Measurements from ENCODE around the gene GPC3. TPM values are rescaled to one million over a fixed set of nuclear protein-coding genes. Genes with fewer than 3 reads are reported as not detected.
"Not testable (repeated sequence)": the region's sequence is repeated elsewhere in the genome, so short reads cannot be mapped to it uniquely, and the experiment has no call there.

GPC3 gene
- total and polyA plus RNA-seq, 4 experiments from 2014 or later: 0.20 to 2.4 (median 0.22) TPM; not detected in 1

DNA sequence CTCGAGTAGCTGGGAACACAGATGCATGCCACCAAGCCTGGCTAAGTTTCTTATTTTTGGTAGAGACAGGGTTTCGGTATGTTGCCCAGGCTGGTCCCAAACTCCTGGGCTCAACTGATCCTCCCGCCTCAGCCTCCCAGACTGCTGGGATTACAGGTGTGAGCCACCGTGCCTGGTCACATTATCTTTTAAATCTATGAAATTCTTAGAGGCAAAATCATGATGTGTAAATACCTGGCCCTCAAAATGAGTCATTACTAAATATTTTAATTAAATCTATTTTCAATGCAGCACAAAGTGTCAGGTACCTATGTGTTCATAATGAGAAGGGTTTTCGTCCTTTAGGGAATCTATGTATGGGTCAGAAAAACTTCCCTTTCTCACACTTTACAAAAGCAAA lies 347.6 kb downstream of the GPC3 start:
- H3K9me3 Mint-ChIP-seq: no peaks in the 10 kb centered on the region
- no peaks in the 10 kb centered on the region for H3K27me3 ChIP-seq (ENCODE audit: insufficient read depth, low read length)
- no peaks in the 10 kb centered on the region for H3K4me1 Mint-ChIP-seq
- intact Hi-C loops (cut with micrococcal nuclease): no loop called here
- no peaks in the 10 kb centered on the region for H3K4me1 ChIP-seq (ENCODE audit: insufficient read depth, low read length)
- no peak overlapping the region for H3K27ac Mint-ChIP-seq
- H3K27me3 Mint-ChIP-seq: peaks cover 2% of the 10 kb centered on the region in 2 donors
- no peak overlapping the region for H3K27ac ChIP-seq (ENCODE audit: low read depth, low read length)
- no peaks in the 10 kb centered on the region for H3K36me3 ChIP-seq (ENCODE audit: insufficient read depth, low read length)
- H3K4me3 ChIP-seq (ENCODE audit: low read length in 2 of 2): no peak overlapping the region
- CTCF ChIA-PET (ENCODE audit: partially characterized antibody): no interaction called here
- no peaks in the 10 kb centered on the region for H3K36me3 Mint-ChIP-seq
- no peaks in the 10 kb centered on the region for H3K9me3 ChIP-seq (ENCODE audit: control insufficient read depth in 1 of 2, low read length in 2 of 2)
- H3K4me3 Mint-ChIP-seq: no peak overlapping the region
- DNase-seq: no peak
- POLR2A ChIA-PET (ENCODE audit: partially characterized antibody): no interaction called here

- Mint-ChIP-seq H3K9me3 (no peaks in the 10 kb centered on the region), H3K4me1 (no peaks in the 10 kb centered on the region), H3K27me3 (peaks cover 0 to 2% of the 10 kb centered on the region in 2 donors), H3K36me3 (no peaks in the 10 kb centered on the region), H3K27ac (no peak overlapping the region), H3K4me3 (no peak overlapping the region)
- H3K27ac ChIP-seq (ENCODE audit: low read depth, low read length): no peak overlapping the region
- no peaks in the 10 kb centered on the region for H3K4me1 ChIP-seq (ENCODE audit: insufficient read depth, low read length)
- no peaks in the 10 kb centered on the region for H3K9me3 ChIP-seq (ENCODE audit: control insufficient read depth in 1 of 2, low read length in 2 of 2)
- no peak overlapping the region for H3K4me3 ChIP-seq (ENCODE audit: low read length in 2 of 2)
- intact Hi-C loops (cut with micrococcal nuclease): no loop called here
- CTCF ChIA-PET (ENCODE audit: partially characterized antibody): no interaction called here
- H3K36me3 ChIP-seq (ENCODE audit: insufficient read depth, low read length): no peaks in the 10 kb centered on the region
- POLR2A ChIA-PET (ENCODE audit: partially characterized antibody): no interaction called here
- no peaks in the 10 kb centered on the region for H3K27me3 ChIP-seq (ENCODE audit: insufficient read depth, low read length)
- DNase-seq: no peak
Measured at GRCh38 chrX:133636009-133636408, 349.4 kb downstream of the GPC3 start.

GRCh38 chrX:133634416-133634815 lies 351.0 kb downstream of the GPC3 start:
- Histone ChIP-seq H3K4me1 (ENCODE audit: insufficient read depth, low read length) (no peaks in the 10 kb centered on the region), H3K4me3 (ENCODE audit: low read length in 2 of 2) (no peak overlapping the region), H3K9me3 (ENCODE audit: control insufficient read depth in 1 of 2, low read length in 2 of 2) (no peaks in the 10 kb centered on the region), H3K36me3 (ENCODE audit: insufficient read depth, low read length) (no peaks in the 10 kb centered on the region), H3K27me3 (ENCODE audit: insufficient read depth, low read length) (no peaks in the 10 kb centered on the region), H3K27ac (ENCODE audit: low read depth, low read length) (no peak overlapping the region)
- no peak overlapping the region for H3K4me3 Mint-ChIP-seq
- H3K36me3 Mint-ChIP-seq: no peaks in the 10 kb centered on the region
- H3K27ac Mint-ChIP-seq: no peak overlapping the region
- CTCF ChIA-PET (ENCODE audit: partially characterized antibody): no interaction called here
- no peak for DNase-seq
- peaks cover 0 to 2% of the 10 kb centered on the region in 2 donors for H3K27me3 Mint-ChIP-seq
- intact Hi-C loops (cut with micrococcal nuclease): no loop called here
- H3K9me3 Mint-ChIP-seq: no peaks in the 10 kb centered on the region
- H3K4me1 Mint-ChIP-seq: no peaks in the 10 kb centered on the region
- POLR2A ChIA-PET (ENCODE audit: partially characterized antibody): no interaction called here

- DNase-seq: no peak
- no peak overlapping the region for H3K27ac ChIP-seq (ENCODE audit: low read depth, low read length)
- no peaks in the 10 kb centered on the region for H3K9me3 Mint-ChIP-seq
- no peaks in the 10 kb centered on the region for H3K27me3 ChIP-seq (ENCODE audit: insufficient read depth, low read length)
- H3K4me1 ChIP-seq (ENCODE audit: insufficient read depth, low read length): no peaks in the 10 kb centered on the region
- no peaks in the 10 kb centered on the region for H3K4me1 Mint-ChIP-seq
- no peak overlapping the region for H3K27ac Mint-ChIP-seq
- intact Hi-C loops (cut with micrococcal nuclease): no loop called here
- CTCF ChIA-PET (ENCODE audit: partially characterized antibody): no interaction called here
- H3K4me3 ChIP-seq (ENCODE audit: low read length in 2 of 2): no peak overlapping the region
- H3K27me3 Mint-ChIP-seq: no peaks in the 10 kb centered on the region
- no peaks in the 10 kb centered on the region for H3K9me3 ChIP-seq (ENCODE audit: control insufficient read depth in 1 of 2, low read length in 2 of 2)
- POLR2A ChIA-PET (ENCODE audit: partially characterized antibody): no interaction called here
- no peaks in the 10 kb centered on the region for H3K36me3 ChIP-seq (ENCODE audit: insufficient read depth, low read length)
- H3K36me3 Mint-ChIP-seq: no peaks in the 10 kb centered on the region
- H3K4me3 Mint-ChIP-seq: no peak overlapping the region
Measured at GRCh38 chrX:133633950-133634349, 351.4 kb downstream of the GPC3 start.

DNA sequence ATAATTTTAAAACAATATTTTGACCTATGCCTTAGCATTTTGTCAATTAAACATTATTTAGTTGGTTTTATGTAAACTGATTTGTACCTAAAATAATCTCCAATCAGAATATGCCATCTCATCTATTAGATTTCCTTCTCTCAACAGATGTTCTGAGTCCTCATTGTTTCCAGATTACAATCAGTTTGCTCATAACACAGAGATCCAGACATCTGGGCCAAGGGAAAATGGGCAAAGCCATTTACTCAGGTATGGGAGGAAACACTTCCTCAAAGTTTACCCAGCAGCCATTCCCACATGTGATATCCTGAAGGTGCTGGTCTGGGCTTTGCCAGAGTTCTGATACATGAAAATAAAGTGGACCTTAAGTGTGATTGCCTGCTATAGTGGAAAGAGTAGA lies 352.2 kb downstream of the GPC3 start:
- POLR2A ChIA-PET (ENCODE audit: partially characterized antibody): no interaction called here
- Histone ChIP-seq H3K27ac (ENCODE audit: low read depth, low read length) (no peak overlapping the region), H3K9me3 (ENCODE audit: control insufficient read depth in 1 of 2, low read length in 2 of 2) (no peaks in the 10 kb centered on the region), H3K36me3 (ENCODE audit: insufficient read depth, low read length) (no peaks in the 10 kb centered on the region), H3K4me3 (ENCODE audit: low read length in 2 of 2) (no peak overlapping the region), H3K27me3 (ENCODE audit: insufficient read depth, low read length) (no peaks in the 10 kb centered on the region), H3K4me1 (ENCODE audit: insufficient read depth, low read length) (no peaks in the 10 kb centered on the region)
- H3K4me1 Mint-ChIP-seq: no peaks in the 10 kb centered on the region
- no peaks in the 10 kb centered on the region for H3K9me3 Mint-ChIP-seq
- H3K27ac Mint-ChIP-seq: no peak overlapping the region
- H3K4me3 Mint-ChIP-seq: no peak overlapping the region
- intact Hi-C loops (cut with micrococcal nuclease): no loop called here
- H3K27me3 Mint-ChIP-seq: no peaks in the 10 kb centered on the region
- H3K36me3 Mint-ChIP-seq: no peaks in the 10 kb centered on the region
- no peak for DNase-seq
- CTCF ChIA-PET (ENCODE audit: partially characterized antibody): no interaction called here

DNA sequence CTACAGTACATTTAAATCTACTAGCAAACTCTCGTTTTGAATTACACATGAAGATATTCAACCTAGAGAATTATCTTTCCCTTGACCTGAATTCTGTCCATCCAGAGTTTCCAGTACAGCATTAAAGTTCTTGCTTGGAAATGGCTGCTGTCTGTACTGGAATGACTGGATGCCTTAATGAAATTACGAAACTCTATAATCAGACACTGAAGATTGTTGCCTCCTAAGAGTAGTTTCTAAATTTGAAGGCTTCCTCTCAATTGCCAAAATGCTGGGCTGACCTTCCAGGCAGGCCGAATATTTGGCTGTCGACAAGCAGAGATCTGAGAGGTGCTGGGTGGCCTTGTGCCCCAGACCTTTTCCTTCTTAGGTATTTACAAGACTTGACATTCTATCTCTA lies 355.0 kb downstream of the GPC3 start:
- H3K9me3 Mint-ChIP-seq: no peaks in the 10 kb centered on the region
- H3K27ac Mint-ChIP-seq: no peak overlapping the region
- no peaks in the 10 kb centered on the region for H3K36me3 Mint-ChIP-seq
- H3K9me3 ChIP-seq (ENCODE audit: control insufficient read depth in 1 of 2, low read length in 2 of 2): no peaks in the 10 kb centered on the region
- H3K36me3 ChIP-seq (ENCODE audit: insufficient read depth, low read length): no peaks in the 10 kb centered on the region
- ChIA-PET POLR2A (ENCODE audit: partially characterized antibody) (no interaction called here), CTCF (ENCODE audit: partially characterized antibody) (no interaction called here)
- intact Hi-C loops (cut with micrococcal nuclease): no loop called here
- H3K4me1 Mint-ChIP-seq: no peaks in the 10 kb centered on the region
- no peaks in the 10 kb centered on the region for H3K27me3 ChIP-seq (ENCODE audit: insufficient read depth, low read length)
- no peak overlapping the region for H3K4me3 ChIP-seq (ENCODE audit: low read length in 2 of 2)
- no peak overlapping the region for H3K4me3 Mint-ChIP-seq
- H3K27me3 Mint-ChIP-seq: no peaks in the 10 kb centered on the region
- no peak overlapping the region for H3K27ac ChIP-seq (ENCODE audit: low read depth, low read length)
- no peak for DNase-seq
- no peaks in the 10 kb centered on the region for H3K4me1 ChIP-seq (ENCODE audit: insufficient read depth, low read length)

GRCh38 chrX:133627673-133628072 lies 357.7 kb downstream of the GPC3 start:
- Histone ChIP-seq H3K27ac (ENCODE audit: low read depth, low read length) (no peak overlapping the region), H3K27me3 (ENCODE audit: insufficient read depth, low read length) (no peaks in the 10 kb centered on the region), H3K9me3 (ENCODE audit: control insufficient read depth in 1 of 2, low read length in 2 of 2) (no peaks in the 10 kb centered on the region), H3K36me3 (ENCODE audit: insufficient read depth, low read length) (no peaks in the 10 kb centered on the region), H3K4me3 (ENCODE audit: low read length in 2 of 2) (no peak overlapping the region), H3K4me1 (ENCODE audit: insufficient read depth, low read length) (no peaks in the 10 kb centered on the region)
- no peaks in the 10 kb centered on the region for H3K9me3 Mint-ChIP-seq
- H3K4me3 Mint-ChIP-seq: no peak overlapping the region
- CTCF ChIA-PET (ENCODE audit: partially characterized antibody): no interaction called here
- no peaks in the 10 kb centered on the region for H3K4me1 Mint-ChIP-seq
- intact Hi-C loops (cut with micrococcal nuclease): no loop called here
- no peaks in the 10 kb centered on the region for H3K36me3 Mint-ChIP-seq
- no peak for DNase-seq
- no peak overlapping the region for H3K27ac Mint-ChIP-seq
- POLR2A ChIA-PET (ENCODE audit: partially characterized antibody): no interaction called here
- H3K27me3 Mint-ChIP-seq: no peaks in the 10 kb centered on the region

- H3K27ac ChIP-seq (ENCODE audit: low read depth, low read length); H3K27me3 ChIP-seq (ENCODE audit: insufficient read depth, low read length); H3K27ac Mint-ChIP-seq; intact Hi-C loops (cut with micrococcal nuclease); H3K27me3 Mint-ChIP-seq; H3K36me3 ChIP-seq (ENCODE audit: insufficient read depth, low read length); H3K4me1 Mint-ChIP-seq; H3K9me3 ChIP-seq (ENCODE audit: control insufficient read depth in 1 of 2, low read length in 2 of 2); H3K4me1 ChIP-seq (ENCODE audit: insufficient read depth, low read length); DNase-seq; H3K9me3 Mint-ChIP-seq; H3K4me3 ChIP-seq (ENCODE audit: low read length in 2 of 2); POLR2A ChIA-PET (ENCODE audit: partially characterized antibody); H3K4me3 Mint-ChIP-seq; CTCF ChIA-PET (ENCODE audit: partially characterized antibody); H3K36me3 Mint-ChIP-seq: not testable (repeated sequence)
Measured at GRCh38 chrX:133621384-133621783, 364.0 kb downstream of the GPC3 start.

Data from CD4-positive, alpha-beta memory T cell (primary cell).